ENCODE data around the gene FZD2.

DNA sequence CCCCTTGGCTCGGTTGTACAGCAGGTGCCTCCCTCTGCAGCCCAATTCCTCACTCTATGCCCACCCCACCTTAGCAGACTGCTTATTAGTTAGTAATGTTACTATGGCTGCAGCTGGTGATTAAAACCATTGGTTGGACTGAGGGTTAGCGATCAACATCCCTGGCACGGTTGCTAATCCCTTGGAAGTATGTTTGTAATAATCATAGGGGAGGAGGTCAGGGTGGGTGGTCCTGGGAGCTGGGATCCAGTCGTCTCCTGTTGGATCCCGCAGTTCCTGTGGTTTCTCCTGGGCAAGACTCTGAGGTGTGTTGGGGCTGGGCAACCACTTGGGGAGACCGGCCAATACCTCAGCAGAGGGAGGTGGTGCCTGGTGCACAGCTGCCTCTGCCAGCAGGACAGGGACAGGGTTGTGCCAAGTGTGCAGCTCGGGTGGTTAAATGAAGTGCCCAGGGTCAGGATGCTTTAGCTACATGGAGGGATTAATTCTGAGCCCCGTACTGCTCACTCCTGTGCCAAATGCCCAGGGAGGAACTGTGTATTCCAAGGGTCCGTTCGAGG is 38.0 kb downstream of the FZD2 start:
- TF ChIP-seq GATA2 (IDR thresholded peaks at IDR 0.05; ENCODE audit: low read depth, low read length) (no peak), GATA3 (IDR thresholded peaks at IDR 0.05; ENCODE audit: low read depth, low read length) (no peak)

Data from SH-SY5Y (cell line).